Nucleus accumbens (tissue), 56 donors: ENCODE data around the gene LINS1.
"Not testable (repeated sequence)": the region's sequence is repeated elsewhere in the genome, so short reads cannot be mapped to it uniquely, and the experiment has no call there.

Experiments used
- DNase-seq, 56 donors: peaks; one replicate each; lab custom pipeline; 2025; lab: John Stamatoyannopoulos, UW

The LINS1 gene

GRCh38 chr15:100602823-100603393 is 924 bp upstream of the LINS1 start:
- DNase-seq = peak in 2 of 56 donors; percentile 77 to 78

DNA sequence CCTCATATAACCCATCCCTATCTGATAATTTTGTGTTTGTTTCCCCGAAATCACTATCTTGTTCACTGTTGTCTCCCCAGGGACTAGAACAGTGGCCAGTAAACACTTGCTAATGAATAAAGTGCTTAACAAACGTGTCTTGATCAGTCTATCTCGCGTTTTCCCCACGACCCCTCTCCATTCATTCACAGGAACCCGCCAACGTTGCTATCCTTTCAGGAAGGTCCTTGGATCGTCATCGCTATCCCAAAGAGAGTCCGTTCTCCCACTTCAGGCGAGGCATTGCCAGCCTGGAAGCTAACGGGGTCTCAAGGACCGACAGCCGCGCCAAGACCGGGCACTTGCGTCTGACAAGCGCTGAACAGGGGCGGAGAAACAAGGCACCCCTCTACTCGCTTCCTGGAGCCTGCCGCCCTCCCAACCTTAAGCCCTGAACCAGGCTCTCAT is 344 bp downstream of the LINS1 start:
- DNase-seq = no peak

- peak in 2 of 56 donors; percentile 4 to 5 for DNase-seq
These were observed 821 bp downstream of the LINS1 start for GRCh38 chr15:100601163-100601562.

DNA sequence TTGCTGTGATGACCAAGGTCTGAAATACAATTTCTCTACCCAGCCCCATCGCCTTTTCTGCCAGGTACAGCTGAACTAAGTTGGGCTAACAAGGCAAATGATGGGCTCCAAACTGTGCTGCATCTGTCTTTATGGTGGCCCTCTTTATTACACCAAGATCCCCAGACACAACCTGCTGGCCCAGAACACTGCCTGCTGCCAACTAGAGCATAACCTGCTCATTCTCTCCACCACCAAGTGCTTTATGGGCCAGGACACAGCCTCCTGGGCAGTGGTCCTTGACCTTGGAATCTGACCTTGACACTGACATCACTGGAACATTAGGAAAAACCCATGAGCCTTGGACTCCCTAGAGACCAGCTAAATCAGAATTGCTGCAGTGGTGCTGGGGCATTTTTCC is 3.3 kb downstream of the LINS1 start:
- DNase-seq = no peak

GRCh38 chr15:100597862-100598261 is 4.1 kb downstream of the LINS1 start:
- DNase-seq = no peak

DNA sequence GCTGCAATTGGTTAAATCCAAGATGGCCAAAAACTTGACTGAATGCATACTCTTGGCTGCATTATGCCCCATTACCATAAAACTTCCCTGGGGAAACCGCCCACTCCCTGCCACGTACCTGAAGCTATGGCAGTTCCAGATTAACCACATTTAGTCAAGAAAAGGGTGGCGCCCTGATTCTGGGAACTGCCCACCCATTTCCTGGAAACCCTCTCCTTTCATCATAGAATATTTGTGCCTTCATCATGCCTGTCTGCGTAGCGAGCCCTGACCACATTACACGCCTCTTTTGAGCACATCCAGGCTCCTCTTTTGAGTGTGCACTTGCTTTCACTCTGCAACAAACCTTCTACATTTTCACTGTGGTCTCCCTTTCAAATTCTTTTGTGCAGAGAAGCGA is 5.2 kb downstream of the LINS1 start:
- DNase-seq = peak in 2 of 56 donors; percentile 1 to 3

GRCh38 chr15:100595964-100596363 is 6.0 kb downstream of the LINS1 start:
- no peak for DNase-seq

GRCh38 chr15:100593431-100593830 is 8.6 kb downstream of the LINS1 start:
- DNase-seq = no peak

GRCh38 chr15:100592898-100593297 is 9.1 kb downstream of the LINS1 start:
- DNase-seq = no peak

DNA sequence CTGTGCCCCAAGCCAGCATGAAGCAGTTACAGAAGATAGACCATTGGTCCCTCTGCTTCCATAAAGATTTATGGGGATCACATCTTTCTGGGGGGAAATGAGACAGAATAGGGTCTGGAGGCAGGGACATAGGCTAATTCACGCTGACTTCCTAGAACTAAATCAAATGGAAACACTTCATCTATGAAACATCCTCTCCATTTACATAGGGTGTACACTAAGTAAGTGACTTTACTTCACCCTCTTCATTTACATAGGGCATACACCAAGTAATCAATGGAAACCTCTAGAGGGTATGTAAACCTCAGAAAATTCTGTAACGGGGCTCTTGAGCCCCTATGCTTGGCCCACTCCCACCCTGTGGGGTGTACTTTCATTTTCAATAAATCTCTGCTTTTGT is 10.1 kb downstream of the LINS1 start:
- no peak for DNase-seq

- not testable (repeated sequence) for DNase-seq
These were observed 10.8 kb downstream of the LINS1 start for GRCh38 chr15:100591163-100591562.

DNA sequence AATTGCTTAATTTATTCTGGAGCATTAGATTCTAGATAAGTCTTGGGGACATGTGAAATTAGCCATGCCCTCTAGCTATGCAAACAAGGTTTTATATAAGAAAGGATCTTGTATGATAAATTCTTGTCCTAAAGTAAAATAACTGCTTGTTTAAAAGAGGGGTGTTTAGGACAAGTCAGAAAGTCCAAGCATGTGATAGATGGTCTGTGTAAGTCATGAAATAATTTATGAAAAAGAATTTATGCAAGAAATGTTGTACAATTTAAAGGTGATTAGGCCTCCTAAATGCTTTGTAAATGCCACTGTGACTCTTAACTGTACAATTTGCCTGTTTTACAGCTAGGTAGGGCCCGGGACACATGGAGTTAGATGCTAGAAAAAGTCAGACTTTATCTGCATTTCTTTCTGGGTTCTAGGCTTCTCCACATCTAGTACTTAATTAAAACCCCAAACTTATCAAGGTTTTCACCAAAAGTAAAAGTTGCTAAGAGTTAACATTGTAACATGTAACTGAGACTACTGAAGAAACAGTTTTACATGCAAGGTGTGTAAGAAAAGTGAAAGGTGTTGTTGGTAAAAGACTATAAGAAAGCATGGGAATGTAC is 13.2 kb downstream of the LINS1 start:
- no peak for DNase-seq

GRCh38 chr15:100580414-100580813 is 21.6 kb downstream of the LINS1 start:
- DNase-seq = no peak

GRCh38 chr15:100573526-100573925 is 28.5 kb downstream of the LINS1 start:
- no peak for DNase-seq

- DNase-seq = no peak
These were observed 29.5 kb downstream of the LINS1 start for GRCh38 chr15:100572362-100572983.

GRCh38 chr15:100571592-100572167 is 30.3 kb downstream of the LINS1 start:
- no peak for DNase-seq

- DNase-seq = no peak
These were observed 31.2 kb downstream of the LINS1 start for GRCh38 chr15:100570735-100571313.

DNA sequence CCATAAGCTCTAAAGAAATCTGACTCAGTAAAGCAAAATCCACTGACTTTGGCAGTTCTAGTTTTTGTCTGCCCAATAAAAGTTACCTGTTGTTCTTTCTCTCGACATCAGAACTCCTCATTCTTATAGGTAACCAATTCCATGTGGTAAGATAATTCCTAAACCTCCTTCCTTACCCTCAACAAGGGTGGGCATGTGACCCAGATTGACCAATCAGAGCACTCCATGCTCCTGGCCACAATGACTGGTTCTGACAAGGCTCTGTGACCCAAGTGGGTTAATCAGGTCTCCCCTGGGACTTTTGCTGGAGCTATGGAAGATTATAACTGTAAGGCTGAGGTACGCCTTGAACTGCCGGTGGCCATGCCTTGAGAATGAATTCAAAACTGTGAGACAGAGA is 31.7 kb downstream of the LINS1 start:
- no peak for DNase-seq

GRCh38 chr15:100569391-100569790 is 32.6 kb downstream of the LINS1 start:
- DNase-seq = no peak

DNA sequence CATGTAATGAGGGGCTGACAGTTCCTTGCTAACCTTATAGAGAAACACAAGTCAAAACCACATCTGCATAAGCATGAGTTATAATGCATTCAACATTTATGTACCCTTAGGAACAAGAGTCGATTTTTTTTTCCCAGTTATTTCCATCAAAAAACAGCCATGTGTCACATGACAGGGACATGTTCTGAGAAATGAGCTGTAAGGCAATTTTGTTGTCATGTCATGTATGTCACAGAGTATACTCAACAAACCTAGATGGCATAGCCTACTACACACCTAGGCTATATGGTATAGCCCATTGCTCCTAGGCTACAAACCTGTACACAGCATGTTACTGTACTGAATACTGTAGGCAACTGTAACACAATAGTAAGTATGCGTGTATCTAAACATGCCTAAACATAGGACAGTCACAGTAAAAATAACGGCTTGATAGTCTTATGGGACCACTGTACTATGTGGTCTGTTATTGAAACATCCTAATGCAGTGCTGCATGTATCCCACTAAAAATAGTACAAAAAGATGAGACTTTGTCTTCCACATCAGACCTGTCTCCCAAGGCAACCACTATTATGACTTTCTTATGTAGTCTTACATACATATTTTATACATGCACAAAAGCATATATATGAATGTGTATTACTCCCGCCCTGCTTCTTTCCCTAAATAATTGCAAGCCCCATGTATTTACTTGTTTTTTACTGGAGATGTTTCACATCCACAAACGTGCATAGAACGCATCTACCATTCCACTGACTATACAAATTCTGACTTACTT is 34.9 kb downstream of the LINS1 start:
- no peak for DNase-seq

DNA sequence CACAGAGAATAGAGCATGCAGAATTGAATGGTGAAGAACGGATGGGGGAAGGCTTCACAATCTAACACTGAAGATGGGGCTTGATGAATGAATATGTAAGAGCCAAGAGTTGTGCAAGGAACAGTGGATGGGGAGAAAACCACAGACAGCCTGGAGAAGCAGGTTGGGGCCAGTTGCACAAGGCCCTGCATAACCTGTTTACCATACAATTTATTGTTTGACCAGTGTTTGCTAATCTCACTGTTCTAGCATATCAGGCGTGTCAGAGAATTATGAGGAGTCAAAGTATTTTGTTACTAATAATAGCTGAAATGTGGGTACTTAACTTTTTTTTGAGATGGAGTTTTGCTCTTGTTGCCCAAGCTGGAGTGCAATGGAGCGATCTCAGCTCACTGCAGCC is 36.4 kb downstream of the LINS1 start:
- DNase-seq = no peak
